LNCAP (cell line): ENCODE measurements around the gene ACSF2.

Experiments
- TF ChIP-seq, protein P1 (sequence below): fragments of 450-650 bp; IDR thresholded peaks from 2 replicates; pipeline ENCODE4 v1.5.1; 2017; ENCODE audit warnings: mild to moderate bottlenecking

The ACSF2 gene

DNA sequence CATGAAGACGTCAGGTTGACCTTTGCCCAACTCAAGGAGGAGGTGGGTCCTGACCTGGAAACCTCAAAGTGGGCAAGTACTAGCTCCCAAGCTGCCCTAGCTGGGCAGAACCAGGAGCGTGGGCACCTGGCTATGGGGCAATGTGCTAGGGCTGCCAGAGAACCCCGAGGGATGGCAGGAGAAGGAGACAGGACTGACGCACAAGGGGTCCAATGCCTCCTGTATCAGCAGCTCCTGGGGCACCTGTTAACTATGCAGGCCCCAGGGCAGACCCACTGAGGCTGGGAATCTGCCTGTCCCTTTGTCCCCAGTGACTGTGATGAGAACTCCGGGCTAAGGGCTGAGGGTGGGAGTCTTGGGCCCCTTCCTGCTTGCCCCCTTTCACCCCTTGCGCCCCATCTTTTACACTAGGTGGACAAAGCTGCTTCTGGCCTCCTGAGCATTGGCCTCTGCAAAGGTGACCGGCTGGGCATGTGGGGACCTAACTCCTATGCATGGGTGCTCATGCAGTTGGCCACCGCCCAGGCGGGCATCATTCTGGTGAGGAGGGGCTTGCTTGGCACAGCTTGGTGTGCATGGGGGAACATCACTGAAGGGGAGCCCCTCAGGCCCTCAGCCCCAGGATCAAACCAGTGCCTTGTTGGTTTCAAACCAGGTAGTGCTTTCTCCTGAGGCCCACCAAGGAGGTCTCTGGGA is 35.0 kb downstream of the ACSF2 start:
- TF ChIP-seq, protein P1, sequence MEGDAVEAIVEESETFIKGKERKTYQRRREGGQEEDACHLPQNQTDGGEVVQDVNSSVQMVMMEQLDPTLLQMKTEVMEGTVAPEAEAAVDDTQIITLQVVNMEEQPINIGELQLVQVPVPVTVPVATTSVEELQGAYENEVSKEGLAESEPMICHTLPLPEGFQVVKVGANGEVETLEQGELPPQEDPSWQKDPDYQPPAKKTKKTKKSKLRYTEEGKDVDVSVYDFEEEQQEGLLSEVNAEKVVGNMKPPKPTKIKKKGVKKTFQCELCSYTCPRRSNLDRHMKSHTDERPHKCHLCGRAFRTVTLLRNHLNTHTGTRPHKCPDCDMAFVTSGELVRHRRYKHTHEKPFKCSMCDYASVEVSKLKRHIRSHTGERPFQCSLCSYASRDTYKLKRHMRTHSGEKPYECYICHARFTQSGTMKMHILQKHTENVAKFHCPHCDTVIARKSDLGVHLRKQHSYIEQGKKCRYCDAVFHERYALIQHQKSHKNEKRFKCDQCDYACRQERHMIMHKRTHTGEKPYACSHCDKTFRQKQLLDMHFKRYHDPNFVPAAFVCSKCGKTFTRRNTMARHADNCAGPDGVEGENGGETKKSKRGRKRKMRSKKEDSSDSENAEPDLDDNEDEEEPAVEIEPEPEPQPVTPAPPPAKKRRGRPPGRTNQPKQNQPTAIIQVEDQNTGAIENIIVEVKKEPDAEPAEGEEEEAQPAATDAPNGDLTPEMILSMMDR, result no peak

DNA sequence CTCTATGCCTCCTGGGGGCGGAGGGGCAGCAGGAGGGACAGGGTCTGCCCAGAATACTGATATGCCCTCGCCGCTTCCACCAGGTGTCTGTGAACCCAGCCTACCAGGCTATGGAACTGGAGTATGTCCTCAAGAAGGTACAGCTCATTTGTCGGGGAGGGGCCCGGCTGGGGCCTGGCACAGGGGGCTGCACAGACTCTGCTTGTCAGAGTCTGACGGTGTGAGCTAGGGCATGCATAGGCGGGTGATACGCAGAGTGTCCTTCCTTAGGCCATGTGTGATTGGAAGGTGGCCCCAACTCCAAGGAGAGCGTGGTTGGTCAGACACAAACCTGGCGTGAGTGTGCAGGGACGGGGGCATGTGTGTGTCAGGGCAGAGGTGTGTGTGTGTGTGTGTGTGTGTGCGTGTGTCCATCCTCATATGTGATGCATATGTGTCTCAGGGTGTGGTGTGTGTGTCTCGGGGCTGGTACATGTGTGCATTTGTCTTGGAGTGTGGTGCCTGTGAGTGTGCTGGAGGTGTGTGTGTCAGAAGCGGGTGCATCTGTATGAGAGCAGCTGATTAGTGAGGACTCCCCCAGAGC is 35.6 kb downstream of the ACSF2 start:
- TF ChIP-seq, protein P1, result no peak

DNA sequence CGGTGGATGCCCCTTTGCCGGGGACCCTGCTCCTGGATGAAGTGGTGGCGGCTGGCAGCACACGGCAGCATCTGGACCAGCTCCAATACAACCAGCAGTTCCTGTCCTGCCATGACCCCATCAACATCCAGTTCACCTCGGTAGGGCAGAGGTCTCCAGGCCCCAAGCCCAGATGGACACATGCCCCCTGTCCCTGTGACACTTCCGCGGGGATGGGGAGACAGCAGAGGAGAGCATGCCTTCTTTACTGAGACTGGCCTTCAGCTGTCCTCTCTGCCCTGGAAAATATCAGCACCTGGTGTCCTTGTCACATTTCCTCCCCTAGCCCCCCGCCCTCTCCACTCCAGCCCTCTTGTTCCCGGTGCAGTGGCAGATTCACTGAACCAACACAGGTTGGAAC is 36.4 kb downstream of the ACSF2 start:
- TF ChIP-seq, protein P1, result no peak

DNA sequence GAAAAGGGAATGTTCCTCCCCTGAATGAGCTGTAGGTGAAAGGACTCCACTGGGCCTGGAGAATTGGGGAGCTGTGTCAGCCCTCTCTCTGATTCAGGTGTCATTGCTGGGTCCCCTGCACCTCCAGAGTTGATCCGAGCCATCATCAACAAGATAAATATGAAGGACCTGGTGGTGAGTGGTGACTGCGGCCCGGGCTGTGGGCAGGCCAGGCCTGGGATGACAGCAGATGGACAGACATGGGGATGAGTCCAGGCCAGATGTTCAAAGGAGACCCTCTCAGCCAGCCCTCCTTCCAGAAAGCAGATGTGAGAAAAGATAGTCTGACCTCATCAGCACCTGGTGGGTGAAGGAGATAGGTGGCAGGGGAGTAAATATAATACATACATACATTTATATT is 38.1 kb downstream of the ACSF2 start:
- TF ChIP-seq, protein P1, result no peak

DNA sequence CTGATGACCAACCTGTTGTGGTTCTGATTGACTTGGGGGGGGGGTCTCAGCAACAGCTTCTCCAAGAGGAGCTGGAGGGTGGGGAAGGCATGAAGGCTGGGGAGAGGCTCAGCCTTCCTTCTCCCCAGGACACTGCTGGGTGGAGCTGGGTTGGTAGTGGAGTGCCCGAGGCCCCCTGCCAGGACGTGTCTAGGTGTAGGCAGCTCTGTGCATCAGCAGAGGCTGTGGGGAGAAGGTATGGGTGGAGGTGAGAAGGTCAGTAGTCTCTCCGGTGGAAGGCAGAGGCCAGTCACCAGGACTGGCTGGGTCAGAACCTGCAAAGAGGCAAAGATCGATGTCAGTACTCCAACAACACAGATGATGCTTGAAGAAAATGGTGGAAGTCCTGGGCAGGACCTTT is 38.7 kb downstream of the ACSF2 start:
- TF ChIP-seq, protein P1, result no peak

DNA sequence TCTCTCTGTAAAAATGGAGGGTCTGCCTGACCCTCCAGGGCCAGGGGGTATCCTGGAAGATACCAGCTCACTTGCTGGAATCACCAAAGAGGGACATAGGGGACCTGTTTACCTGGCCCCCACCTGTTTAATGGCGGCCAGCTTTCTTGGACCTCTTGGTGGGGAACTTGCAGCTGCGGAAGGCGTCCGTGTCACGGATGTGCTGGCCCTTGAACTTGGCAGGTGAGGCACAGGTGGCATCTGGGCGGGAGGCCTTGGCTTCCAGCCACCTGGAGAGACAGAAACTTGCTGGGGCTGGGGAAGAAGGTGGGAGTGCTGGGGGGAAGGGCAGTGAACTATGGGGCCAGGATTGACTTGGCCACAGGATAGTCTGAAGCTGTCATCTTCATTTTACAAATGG is 39.2 kb downstream of the ACSF2 start:
- TF ChIP-seq, protein P1, result no peak

DNA sequence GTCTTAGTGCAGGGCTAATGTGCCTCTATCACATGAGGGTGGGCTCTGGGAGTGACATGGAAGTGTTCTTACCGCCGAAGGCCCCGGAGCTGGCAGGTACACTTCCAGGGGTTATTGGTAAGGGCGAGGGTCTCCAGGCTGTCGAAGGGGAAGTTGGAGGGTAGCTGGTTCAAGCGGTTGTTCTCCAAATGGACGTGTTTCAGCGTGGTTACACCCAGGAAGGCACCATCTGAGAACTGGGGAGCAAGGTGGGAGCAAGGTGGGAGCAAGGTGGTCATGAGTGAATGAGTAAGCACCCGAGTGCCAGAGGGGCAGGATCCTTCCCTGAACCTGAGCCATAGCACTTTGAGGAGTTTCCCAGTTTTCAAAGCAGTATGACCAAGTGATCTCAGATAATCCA is 39.6 kb downstream of the ACSF2 start:
- TF ChIP-seq, protein P1, result no peak
